Karpas-422 (cell line): ENCODE results near the gene KRTAP10-5. TPM values are rescaled to one million over a fixed set of nuclear protein-coding genes. Genes with fewer than 3 reads are reported as not detected.
A peak's percentile ranks its signal among the peaks of the same experiment; 100 is the strongest.
"Not testable (repeated sequence)": the region's sequence is repeated elsewhere in the genome, so short reads cannot be mapped to it uniquely, and the experiment has no call there.

Source experiments
- DNase-seq: peaks from one replicate; pipeline ENCODE4 v3.0.0-alpha.2; 2015
- H2AFZ ChIP-seq: fragments of 200-600 bp; sonication (generic); 2 replicates; pipeline ENCODE4 v1.6.1; 2014; ENCODE audit warnings: antibody characterized with exemption, low read length, mixed read lengths
- H3K27ac ChIP-seq: fragments of 200-600 bp; sonication (generic); 2 replicates; pipeline ENCODE4 v1.5.1; 2014; ENCODE audit warnings: mild to moderate bottlenecking, low read length, moderate library complexity
- H3K27me3 ChIP-seq: fragments of 200-600 bp; sonication (generic); 2 replicates; pipeline ENCODE4 v1.6.1; 2014; ENCODE audit warnings: low read length, mixed read lengths
- H3K36me3 ChIP-seq: fragments of 200-600 bp; sonication (generic); 2 replicates; pipeline ENCODE4 v1.6.1; 2014; ENCODE audit warnings: low read length, mixed read lengths; ENCODE audit not compliant: insufficient read depth
- H3K4me1 ChIP-seq: fragments of 200-600 bp; sonication (generic); 2 replicates; pipeline ENCODE4 v1.6.1; 2014; ENCODE audit warnings: mild to moderate bottlenecking, low read length, mixed read lengths
- H3K4me2 ChIP-seq: fragments of 200-600 bp; sonication (generic); 2 replicates; pipeline ENCODE4 v1.6.1; 2014; ENCODE audit warnings: low read length, low read depth, mild to moderate bottlenecking; ENCODE audit not compliant: poor library complexity, severe bottlenecking
- H3K4me3 ChIP-seq: fragments of 200-600 bp; sonication (generic); 2 replicates; pipeline ENCODE4 v1.5.1; 2014; ENCODE audit warnings: mild to moderate bottlenecking, antibody characterized with exemption, low read length, mixed read lengths
- H3K79me2 ChIP-seq: fragments of 200-600 bp; sonication (generic); 2 replicates; pipeline ENCODE4 v1.6.1; 2014; ENCODE audit warnings: mild to moderate bottlenecking, low read length, mixed read lengths
- H3K9ac ChIP-seq: fragments of 200-600 bp; sonication (generic); 2 replicates; pipeline ENCODE4 v1.6.0; 2014; ENCODE audit warnings: low read length
- H3K9me2 ChIP-seq: fragments of 200-600 bp; sonication (generic), shearing (Covaris generic); replicated peaks from 2 replicates; pipeline ENCODE4 v1.6.0; 2014; ENCODE audit warnings: mild to moderate bottlenecking, low read length, moderate library complexity; ENCODE audit not compliant: insufficient read depth
- H3K9me3 ChIP-seq: fragments of 300-700, 200-600 bp; sonication (generic); 2 replicates; pipeline ENCODE4 v1.6.1; 2014; ENCODE audit warnings: low read length, mixed read lengths
- H4K20me1 ChIP-seq: fragments of 200-600 bp; sonication (generic); 2 replicates; pipeline ENCODE4 v1.6.1; 2014; ENCODE audit warnings: mild to moderate bottlenecking, antibody characterized with exemption, low read length, low read depth; ENCODE audit not compliant: insufficient read depth
- total RNA-seq: library from RNA; depleted of rRNA; stranded (reverse); fragments of >200 nt; shearing (Covaris generic); gene quantifications from 2 replicates; pipeline ENCODE4 v1.2.3, GENCODE V29; 2014; ENCODE audit warnings: low replicate concordance

KRTAP10-5 gene
- total RNA-seq, 1 experiment from 2014 or later = not detected

GRCh38 chr21:44614161-44614631 lies 33.8 kb upstream of the KRTAP10-5 start:
- Histone ChIP-seq H3K4me3 (no peak overlapping the region), H3K4me1 (peaks cover 7% of the 10 kb centered on the region), H3K27me3 (no peaks in the 10 kb centered on the region), H3K9me3 (no peaks in the 10 kb centered on the region; the same call in 1 of the 2 replicates), H3K4me2 (no peak overlapping the region), H3K79me2 (no peaks in the 10 kb centered on the region), H3K9me2 (no peaks in the 10 kb centered on the region), H3K27ac (no peak overlapping the region), H2AFZ (no peak overlapping the region), H4K20me1 (no peaks in the 10 kb centered on the region), H3K36me3 (no peaks in the 10 kb centered on the region), H3K9ac (no peak overlapping the region)
- no peak for DNase-seq

- H3K9ac ChIP-seq = no peak overlapping the region
- no peaks in the 10 kb centered on the region for H3K27me3 ChIP-seq
- H3K9me3 ChIP-seq = no peaks in the 10 kb centered on the region; the same call in 1 of the 2 replicates
- no peak overlapping the region for H3K4me3 ChIP-seq
- peaks cover 3% of the 10 kb centered on the region for H3K4me1 ChIP-seq
- no peaks in the 10 kb centered on the region for H3K9me2 ChIP-seq
- DNase-seq = no peak
- H3K4me2 ChIP-seq = no peak overlapping the region
- H3K27ac ChIP-seq = no peak overlapping the region
- H3K36me3 ChIP-seq = no peaks in the 10 kb centered on the region
- H3K79me2 ChIP-seq = no peaks in the 10 kb centered on the region
- H4K20me1 ChIP-seq = no peaks in the 10 kb centered on the region
- no peak overlapping the region for H2AFZ ChIP-seq
Measured at GRCh38 chr21:44613386-44614155, 33.2 kb upstream of the KRTAP10-5 start.

- no peak overlapping the region for H3K27ac ChIP-seq
- H3K4me1 ChIP-seq = no peaks in the 10 kb centered on the region
- no peak overlapping the region for H3K4me3 ChIP-seq
- no peaks in the 10 kb centered on the region for H3K79me2 ChIP-seq
- no peak overlapping the region for H2AFZ ChIP-seq
- H3K4me2 ChIP-seq = no peak overlapping the region
- no peaks in the 10 kb centered on the region; the same call in 1 of the 2 replicates for H3K9me3 ChIP-seq
- H3K9me2 ChIP-seq = no peaks in the 10 kb centered on the region
- DNase-seq = peak; percentile 2
- H4K20me1 ChIP-seq = no peaks in the 10 kb centered on the region
- no peaks in the 10 kb centered on the region for H3K36me3 ChIP-seq
- H3K9ac ChIP-seq = no peak overlapping the region
- H3K27me3 ChIP-seq = no peaks in the 10 kb centered on the region
Measured at GRCh38 chr21:44612669-44613229, 32.3 kb upstream of the KRTAP10-5 start.

GRCh38 chr21:44612029-44612486 lies 31.7 kb upstream of the KRTAP10-5 start, which contains the start of gene KRTAP10-8:
Gene KRTAP10-8 (plus strand): TSS chr21:44612079. CDS start chr21:44612101, 22 bp downstream.
- H2AFZ ChIP-seq = no peak within 1 kb of the TSS
- no peaks in the 10 kb centered on the region for H3K9me2 ChIP-seq
- no peak within 1 kb of the TSS for H3K9ac ChIP-seq
- no peaks in the 10 kb centered on the region for H3K79me2 ChIP-seq
- H3K4me2 ChIP-seq = no peak within 1 kb of the TSS
- no peak within 1 kb of the TSS for H3K4me3 ChIP-seq
- no peaks in the 10 kb centered on the region for H3K4me1 ChIP-seq
- H4K20me1 ChIP-seq = no peaks in the 10 kb centered on the region
- no peaks in the 10 kb centered on the region for H3K36me3 ChIP-seq
- no peaks in the 10 kb centered on the region; the same call in 1 of the 2 replicates for H3K9me3 ChIP-seq
- no peak within 1 kb of the TSS for H3K27ac ChIP-seq
- no peaks in the 10 kb centered on the region for H3K27me3 ChIP-seq
- no peak for DNase-seq

GRCh38 chr21:44611551-44611950 lies 31.1 kb upstream of the KRTAP10-5 start:
- no peak overlapping the region for H3K4me3 ChIP-seq
- H3K9me3 ChIP-seq = no peaks in the 10 kb centered on the region; the same call in 1 of the 2 replicates
- no peaks in the 10 kb centered on the region for H3K79me2 ChIP-seq
- peak; percentile 19 for DNase-seq
- H3K4me1 ChIP-seq = no peaks in the 10 kb centered on the region
- H3K27ac ChIP-seq = no peak overlapping the region
- H4K20me1 ChIP-seq = no peaks in the 10 kb centered on the region
- no peak overlapping the region for H3K4me2 ChIP-seq
- H3K9me2 ChIP-seq = no peaks in the 10 kb centered on the region
- no peak overlapping the region for H3K9ac ChIP-seq
- no peak overlapping the region for H2AFZ ChIP-seq
- H3K36me3 ChIP-seq = no peaks in the 10 kb centered on the region
- H3K27me3 ChIP-seq = no peaks in the 10 kb centered on the region

GRCh38 chr21:44610157-44610843 lies 29.9 kb upstream of the KRTAP10-5 start:
- H3K4me3 ChIP-seq, DNase-seq, H4K20me1 ChIP-seq, H3K27ac ChIP-seq, H2AFZ ChIP-seq, H3K9ac ChIP-seq, H3K4me1 ChIP-seq, H3K27me3 ChIP-seq, H3K9me2 ChIP-seq, H3K9me3 ChIP-seq, H3K36me3 ChIP-seq, H3K79me2 ChIP-seq, H3K4me2 ChIP-seq: not testable (repeated sequence)

- Histone ChIP-seq H3K4me3 (no peak overlapping the region), H3K9me3 (no peaks in the 10 kb centered on the region; the same call in 1 of the 2 replicates), H3K9me2 (no peaks in the 10 kb centered on the region), H3K79me2 (no peaks in the 10 kb centered on the region), H3K9ac (no peak overlapping the region), H3K36me3 (no peaks in the 10 kb centered on the region), H3K4me1 (no peaks in the 10 kb centered on the region), H3K4me2 (no peak overlapping the region), H3K27me3 (no peaks in the 10 kb centered on the region), H2AFZ (no peak overlapping the region), H3K27ac (no peak overlapping the region), H4K20me1 (no peaks in the 10 kb centered on the region)
- peak; percentile 26 for DNase-seq
Measured at GRCh38 chr21:44609193-44609592, 28.8 kb upstream of the KRTAP10-5 start.

GRCh38 chr21:44606495-44606894 lies 26.1 kb upstream of the KRTAP10-5 start:
- Histone ChIP-seq H3K4me2 (no peak overlapping the region), H2AFZ (no peak overlapping the region), H3K9me2 (no peaks in the 10 kb centered on the region), H3K27me3 (no peaks in the 10 kb centered on the region), H4K20me1 (no peaks in the 10 kb centered on the region), H3K27ac (no peak overlapping the region), H3K4me3 (no peak overlapping the region), H3K36me3 (no peaks in the 10 kb centered on the region), H3K79me2 (no peaks in the 10 kb centered on the region), H3K9me3 (no peaks in the 10 kb centered on the region; the same call in 1 of the 2 replicates), H3K4me1 (no peaks in the 10 kb centered on the region), H3K9ac (no peak overlapping the region)
- DNase-seq = no peak
